HG02610 (cell line): ENCODE measurements around the gene RPS25.
"Not testable (repeated sequence)": the region's sequence is repeated elsewhere in the genome, so short reads cannot be mapped to it uniquely, and the experiment has no call there.

Source experiments
- ATAC-seq: cut with Tn5 transposase; IDR thresholded peaks from one replicate; pipeline ENCODE4 v1.9.1; 2021; ENCODE audit warnings: mild to moderate bottlenecking, moderate library complexity; ENCODE audit not compliant: unreplicated experiment

Gene RPS25

GRCh38 chr11:119039471-119039870 is 21.3 kb upstream of the RPS25 start:
- ATAC-seq = not testable (repeated sequence)

- ATAC-seq = no peak
Observed at GRCh38 chr11:119038884-119039283, 20.7 kb upstream of the RPS25 start.

- ATAC-seq = no peak
Observed at GRCh38 chr11:119034813-119035212, 16.7 kb upstream of the RPS25 start.

- not testable (repeated sequence) for ATAC-seq
Observed at GRCh38 chr11:119033421-119033820, 15.3 kb upstream of the RPS25 start.

- ATAC-seq = no peak
Observed at GRCh38 chr11:119031912-119032280, 13.8 kb upstream of the RPS25 start.

- peak; percentile 87 for ATAC-seq
Observed at GRCh38 chr11:119030329-119031047, 12.3 kb upstream of the RPS25 start, which contains the start of gene SLC37A4. TSS of gene SLC37A4 (minus strand) at chr11:119030877.

GRCh38 chr11:119030029-119030328 is 11.8 kb upstream of the RPS25 start:
- ATAC-seq = no peak

GRCh38 chr11:119029340-119030028 is 11.3 kb upstream of the RPS25 start:
- no peak for ATAC-seq

- ATAC-seq = no peak
Observed at GRCh38 chr11:119029069-119029339, 10.9 kb upstream of the RPS25 start.

- ATAC-seq = no peak
Observed at GRCh38 chr11:119028346-119029068, 10.4 kb upstream of the RPS25 start.

- no peak for ATAC-seq
Observed at GRCh38 chr11:119027561-119028345, 9.6 kb upstream of the RPS25 start.

- no peak for ATAC-seq
Observed at GRCh38 chr11:119026970-119027369, 8.8 kb upstream of the RPS25 start.

- ATAC-seq = no peak
Observed at GRCh38 chr11:119025978-119026766, 8.0 kb upstream of the RPS25 start.

- no peak for ATAC-seq
Observed at GRCh38 chr11:119025541-119025940, 7.4 kb upstream of the RPS25 start.

- ATAC-seq = no peak
Observed at GRCh38 chr11:119025099-119025473, 6.9 kb upstream of the RPS25 start.

- ATAC-seq = no peak
Observed at GRCh38 chr11:119024430-119025098, 6.4 kb upstream of the RPS25 start.

GRCh38 chr11:119023741-119024140 is 5.6 kb upstream of the RPS25 start:
- ATAC-seq = no peak

GRCh38 chr11:119021631-119022030 is 3.5 kb upstream of the RPS25 start:
- no peak for ATAC-seq

- ATAC-seq = no peak
Observed at GRCh38 chr11:119019996-119020395, 1.9 kb upstream of the RPS25 start.

- not testable (repeated sequence) for ATAC-seq
Observed at GRCh38 chr11:119017377-119017776, 766 bp downstream of the RPS25 start.
